ENCODE data around the gene LRRK1.

DNA sequence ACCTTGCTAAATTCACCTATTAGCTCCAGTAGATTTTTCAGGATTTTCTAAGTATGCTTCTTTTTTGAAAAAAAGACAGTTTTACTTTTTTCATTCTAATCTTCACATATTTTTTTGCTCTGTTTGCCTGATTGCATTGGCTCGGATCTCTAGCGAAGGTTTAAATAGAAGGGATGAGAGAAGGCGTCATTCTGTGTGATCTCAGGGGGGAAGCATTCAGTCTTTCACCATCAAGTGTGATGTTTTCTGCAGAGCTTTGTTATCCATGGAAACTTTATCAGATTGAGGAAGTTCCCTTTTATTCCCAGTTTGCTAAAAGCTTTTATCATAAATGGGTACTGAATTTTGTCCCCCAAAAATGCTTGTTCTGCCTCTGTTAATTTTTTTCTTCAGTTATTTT, 120.3 kb downstream of the LRRK1 start:
- TF ChIP-seq CTCF (IDR thresholded peaks at IDR 0.05) (no peak), EZH2 (IDR thresholded peaks at IDR 0.05) (no peak), EZH2phosphoT487 (IDR thresholded peaks at IDR 0.05) (no peak)

Measured in neural progenitor cell (in vitro differentiated cells).